Nephron (organoid): Measurements from ENCODE around the gene HRH1.

ENCODE experiments used
- H3K27ac Mint-ChIP-seq, 3 experiments: 2 replicates each; pipeline ENCODE4 v1.8.0; 2020; ENCODE audit warnings: mixed read lengths in 3 of 3, mild to moderate bottlenecking in 2 of 3, moderate library complexity in 1 of 3
- H3K27me3 Mint-ChIP-seq: 2 replicates; pipeline ENCODE4 v1.8.0; 2021; ENCODE audit warnings: low read depth, mild to moderate bottlenecking, moderate library complexity, mixed read lengths
- H3K36me3 Mint-ChIP-seq: 2 replicates; pipeline ENCODE4 v1.8.0; 2020; ENCODE audit warnings: low read depth, mixed read lengths
- H3K4me1 Mint-ChIP-seq: 2 replicates; pipeline ENCODE4 v1.8.0; 2020; ENCODE audit warnings: mixed read lengths
- H3K4me3 Mint-ChIP-seq, 3 experiments: 2 replicates each; pipeline ENCODE4 v1.8.0; 2020; ENCODE audit warnings: mild to moderate bottlenecking in 3 of 3, mixed read lengths in 3 of 3, moderate library complexity in 2 of 3
- H3K9me3 Mint-ChIP-seq: 2 replicates; pipeline ENCODE4 v1.8.0; 2020; ENCODE audit warnings: mixed read lengths
- TF ChIP-seq, protein P1 (sequence below), 3 experiments: fragments of 200-600 bp; sonication (generic); IDR thresholded peaks; one replicate each; pipeline ENCODE4 v1.5.0; 2021; ENCODE audit warnings: antibody characterized with exemption in 3 of 3; ENCODE audit not compliant: unreplicated experiment in 3 of 3

HRH1 gene

GRCh38 chr3:11118181-11118682 lies 36.1 kb upstream of the HRH1 start:
- H3K4me1 Mint-ChIP-seq = no peaks in the 10 kb centered on the region
- H3K36me3 Mint-ChIP-seq = no peaks in the 10 kb centered on the region
- no peak overlapping the region for H3K4me3 Mint-ChIP-seq
- peaks cover 6% of the 10 kb centered on the region for H3K27me3 Mint-ChIP-seq
- H3K9me3 Mint-ChIP-seq = peaks cover 14% of the 10 kb centered on the region
- H3K27ac Mint-ChIP-seq = no peak overlapping the region
- TF ChIP-seq, protein P1, sequence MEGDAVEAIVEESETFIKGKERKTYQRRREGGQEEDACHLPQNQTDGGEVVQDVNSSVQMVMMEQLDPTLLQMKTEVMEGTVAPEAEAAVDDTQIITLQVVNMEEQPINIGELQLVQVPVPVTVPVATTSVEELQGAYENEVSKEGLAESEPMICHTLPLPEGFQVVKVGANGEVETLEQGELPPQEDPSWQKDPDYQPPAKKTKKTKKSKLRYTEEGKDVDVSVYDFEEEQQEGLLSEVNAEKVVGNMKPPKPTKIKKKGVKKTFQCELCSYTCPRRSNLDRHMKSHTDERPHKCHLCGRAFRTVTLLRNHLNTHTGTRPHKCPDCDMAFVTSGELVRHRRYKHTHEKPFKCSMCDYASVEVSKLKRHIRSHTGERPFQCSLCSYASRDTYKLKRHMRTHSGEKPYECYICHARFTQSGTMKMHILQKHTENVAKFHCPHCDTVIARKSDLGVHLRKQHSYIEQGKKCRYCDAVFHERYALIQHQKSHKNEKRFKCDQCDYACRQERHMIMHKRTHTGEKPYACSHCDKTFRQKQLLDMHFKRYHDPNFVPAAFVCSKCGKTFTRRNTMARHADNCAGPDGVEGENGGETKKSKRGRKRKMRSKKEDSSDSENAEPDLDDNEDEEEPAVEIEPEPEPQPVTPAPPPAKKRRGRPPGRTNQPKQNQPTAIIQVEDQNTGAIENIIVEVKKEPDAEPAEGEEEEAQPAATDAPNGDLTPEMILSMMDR (IDR thresholded peaks at IDR 0.05; ENCODE audit: unreplicated experiment in 3 of 3) = no peak

GRCh38 chr3:11120091-11120805 lies 34.0 kb upstream of the HRH1 start:
- no peaks in the 10 kb centered on the region for H3K36me3 Mint-ChIP-seq
- no peak overlapping the region for H3K4me3 Mint-ChIP-seq
- H3K9me3 Mint-ChIP-seq = peaks cover 17% of the 10 kb centered on the region
- H3K27me3 Mint-ChIP-seq = peaks cover 12% of the 10 kb centered on the region
- no peaks in the 10 kb centered on the region for H3K4me1 Mint-ChIP-seq
- TF ChIP-seq, protein P1 (IDR thresholded peaks at IDR 0.05; ENCODE audit: unreplicated experiment in 3 of 3) = no peak
- no peak overlapping the region for H3K27ac Mint-ChIP-seq

DNA sequence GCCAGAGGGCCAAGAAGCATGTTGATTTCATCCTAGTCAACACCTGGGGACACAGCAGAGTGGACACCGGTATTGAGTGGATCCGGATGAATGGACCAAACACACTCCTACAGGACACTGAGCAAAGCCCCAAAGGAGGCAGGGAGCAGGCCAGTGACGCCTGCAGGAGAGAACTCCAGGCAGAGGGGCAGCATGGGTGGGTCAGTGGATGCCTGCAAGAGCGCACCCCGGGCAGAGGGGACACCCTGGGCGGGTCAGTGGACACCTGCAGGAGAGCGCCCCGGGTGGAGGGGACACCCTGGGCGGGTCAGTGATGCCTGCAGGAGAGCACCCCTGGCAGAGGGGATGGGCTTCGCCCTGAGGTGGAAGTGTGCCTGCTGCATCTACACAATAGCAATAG lies 27.6 kb upstream of the HRH1 start:
- TF ChIP-seq, protein P1 (IDR thresholded peaks at IDR 0.05; ENCODE audit: unreplicated experiment in 3 of 3) = no peak
- peaks cover 12% of the 10 kb centered on the region for H3K27me3 Mint-ChIP-seq

GRCh38 chr3:11128682-11129632 lies 25.3 kb upstream of the HRH1 start:
- Mint-ChIP-seq H3K36me3 (no peaks in the 10 kb centered on the region), H3K4me3 (no peak overlapping the region), H3K4me1 (no peaks in the 10 kb centered on the region), H3K9me3 (peaks cover 2% of the 10 kb centered on the region), H3K27me3 (peaks cover 10% of the 10 kb centered on the region), H3K27ac (no peak overlapping the region)
- TF ChIP-seq, protein P1 (IDR thresholded peaks at IDR 0.05; ENCODE audit: unreplicated experiment in 3 of 3) = no peak

More for the DNA sequence above, 27.6 kb upstream of the HRH1 start:
- Mint-ChIP-seq H3K9me3 (peaks cover 14% of the 10 kb centered on the region), H3K27ac (no peak overlapping the region), H3K36me3 (no peaks in the 10 kb centered on the region), H3K4me1 (no peaks in the 10 kb centered on the region), H3K4me3 (no peak overlapping the region)

DNA sequence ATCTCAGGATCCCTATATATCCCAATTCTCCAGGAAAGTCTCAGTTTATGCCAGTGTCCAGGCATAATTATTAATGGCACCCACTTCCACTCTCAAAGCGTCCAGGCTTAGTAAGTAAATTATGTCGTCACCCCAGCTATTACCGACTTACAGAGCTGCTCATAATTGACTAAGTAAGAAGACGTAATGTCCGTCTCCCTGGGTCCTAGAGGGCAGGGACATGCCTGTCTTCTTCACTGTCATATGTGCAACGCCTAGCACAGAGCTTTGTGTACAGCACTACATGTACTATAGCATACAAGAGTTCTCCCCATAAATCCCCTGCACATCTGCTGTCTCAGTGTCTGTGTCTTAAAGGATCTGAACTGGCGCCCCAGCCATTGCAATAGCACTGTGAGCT lies 23.9 kb upstream of the HRH1 start:
- Mint-ChIP-seq H3K9me3 (no peaks in the 10 kb centered on the region), H3K36me3 (no peaks in the 10 kb centered on the region), H3K4me3 (no peak overlapping the region), H3K4me1 (no peaks in the 10 kb centered on the region), H3K27ac (no peak overlapping the region), H3K27me3 (peaks cover 7% of the 10 kb centered on the region)
- TF ChIP-seq, protein P1 (IDR thresholded peaks at IDR 0.05; ENCODE audit: unreplicated experiment in 3 of 3) = no peak
